CD4-positive, alpha-beta T cell treated with Interleukin-12 subunit alpha and Interleukin-12 subunit beta, for 1 hour (primary cell): Measurements from ENCODE around the gene ASB1.
A peak's percentile ranks its signal among the peaks of the same experiment; 100 is the strongest.
"Not testable (repeated sequence)": the region's sequence is repeated elsewhere in the genome, so short reads cannot be mapped to it uniquely, and the experiment has no call there.

ENCODE experiments used
- DNase-seq: peaks from one replicate; pipeline ENCODE4 v3.0.0-alpha.2; 2020

ASB1 gene

DNA sequence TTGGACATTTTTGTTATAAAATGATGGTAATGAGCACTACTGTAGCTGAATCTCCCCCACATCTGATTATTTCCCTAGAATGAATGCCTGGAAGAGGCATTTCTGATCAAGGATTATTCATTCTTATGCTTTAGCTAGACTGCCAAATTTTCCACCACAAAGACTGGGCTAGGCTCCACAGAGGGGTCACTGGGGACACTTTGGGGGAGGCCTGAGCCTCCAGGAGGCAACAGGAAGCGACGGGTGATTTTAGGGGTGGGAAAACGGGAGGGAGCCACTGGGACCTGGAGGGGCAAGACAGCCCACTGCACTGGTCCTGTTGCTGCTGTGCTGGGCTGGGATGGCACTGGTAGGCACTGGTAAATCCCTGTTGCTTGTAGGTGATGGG, 2.4 kb upstream of the ASB1 start:
- no peak for DNase-seq

DNA sequence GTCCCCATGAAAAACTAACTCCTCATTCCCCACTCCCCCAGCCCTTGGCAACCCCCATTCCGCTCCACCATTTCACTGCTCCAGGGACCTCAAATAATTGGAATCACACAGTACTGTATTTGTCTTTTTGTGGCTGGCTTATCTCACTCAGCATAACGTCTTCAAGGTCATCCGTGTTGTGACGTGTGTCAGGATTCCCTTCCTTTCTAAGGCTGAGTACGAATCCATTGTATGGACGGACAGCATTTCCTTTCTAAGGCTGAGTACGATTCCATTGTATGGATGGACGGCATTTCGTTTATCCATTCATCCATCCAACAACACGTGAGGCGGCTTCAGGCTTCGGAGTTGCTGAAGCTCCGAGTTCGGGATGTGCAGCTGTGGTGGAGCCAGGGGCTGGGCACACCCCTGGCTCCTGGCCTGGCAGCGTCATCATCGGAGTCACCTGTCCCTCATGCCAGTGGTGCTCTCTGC, 1.2 kb upstream of the ASB1 start:
- no peak for DNase-seq

DNA sequence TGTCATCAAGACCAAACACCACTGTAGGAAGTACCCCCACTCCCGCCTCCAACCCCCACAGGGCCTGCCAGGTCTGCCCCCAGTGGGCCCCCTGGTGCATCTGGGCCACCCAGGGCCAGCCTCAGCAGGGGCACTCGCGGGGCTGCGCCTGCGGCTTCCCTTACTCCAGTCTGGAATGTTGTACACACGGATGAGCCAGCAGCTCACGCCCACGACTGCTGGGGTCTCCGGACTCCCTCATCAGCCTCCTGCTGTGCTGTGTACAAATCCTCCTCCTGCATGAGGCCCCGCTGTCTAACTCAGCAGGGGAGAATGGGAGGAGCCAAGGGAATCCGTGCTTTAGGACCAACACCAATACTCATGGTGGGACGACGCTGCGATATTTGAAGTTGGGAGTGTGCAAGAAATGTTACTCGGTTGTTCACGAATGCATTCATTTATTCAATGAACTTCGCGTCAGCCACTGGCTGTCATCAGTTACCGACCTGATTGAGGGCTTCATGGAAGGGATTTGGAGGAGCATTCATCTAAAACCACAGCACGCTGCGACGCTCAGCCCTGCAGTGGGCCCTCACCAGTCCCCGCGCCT, 654 bp upstream of the ASB1 start:
- no peak for DNase-seq

DNA sequence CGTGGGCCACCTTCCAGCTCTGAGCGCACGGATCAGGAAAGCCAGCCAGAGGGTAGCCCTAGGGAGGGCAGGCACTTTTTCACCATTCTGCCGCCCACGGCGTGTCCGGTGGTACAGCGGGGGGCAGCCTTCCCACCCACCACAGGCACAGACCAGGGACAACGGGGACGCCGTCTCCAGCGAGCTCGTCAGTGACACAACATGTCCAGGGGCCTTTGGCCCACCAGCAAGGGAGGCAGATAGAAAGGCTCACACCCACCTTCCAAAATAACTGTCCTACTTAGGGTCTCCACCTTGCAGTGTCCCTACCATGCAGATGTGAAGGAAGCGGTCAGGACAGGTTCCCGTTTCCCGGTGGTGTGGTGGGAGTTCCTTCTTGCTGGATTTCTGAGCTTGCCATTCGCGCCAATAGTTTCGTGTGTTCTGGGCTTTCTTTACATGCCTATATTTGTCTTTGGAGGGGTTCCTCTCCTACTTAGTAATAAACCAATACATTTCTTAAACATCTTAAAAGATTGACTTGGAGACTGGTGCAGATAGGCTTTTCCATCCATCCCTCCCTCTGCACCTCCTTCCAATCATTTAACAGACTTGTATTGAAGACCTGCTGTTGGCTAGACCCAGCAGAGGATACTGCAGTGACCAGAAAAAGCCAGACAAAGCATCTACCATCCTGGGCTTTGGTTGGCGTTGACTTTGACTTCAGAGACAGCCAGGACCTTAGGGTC, 872 bp downstream of the ASB1 start:
- no peak for DNase-seq

- no peak for DNase-seq
Measured at GRCh38 chr2:238428866-238429265, 2.1 kb downstream of the ASB1 start.

DNA sequence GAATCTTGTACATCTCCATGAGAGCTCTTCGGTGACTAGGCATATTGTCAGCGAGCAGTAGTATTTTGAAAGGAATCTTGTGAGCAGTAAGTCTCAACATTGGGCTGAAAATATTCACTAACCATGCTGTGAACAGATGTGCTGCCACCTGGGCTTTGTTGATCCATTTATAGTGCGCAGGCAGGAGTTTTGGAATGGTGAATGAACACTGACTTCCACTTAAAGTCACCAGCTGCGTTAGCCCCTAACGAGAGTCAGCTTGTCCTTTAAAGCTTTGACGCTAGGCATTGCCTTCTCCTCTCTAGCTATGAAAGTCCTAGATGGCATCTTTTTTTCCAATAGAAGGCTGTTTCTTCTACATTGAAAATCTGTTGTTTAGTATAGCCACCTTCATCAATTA, 4.1 kb downstream of the ASB1 start:
- DNase-seq, result no peak

GRCh38 chr2:238431456-238431855, 4.7 kb downstream of the ASB1 start:
- DNase-seq, result no peak

DNA sequence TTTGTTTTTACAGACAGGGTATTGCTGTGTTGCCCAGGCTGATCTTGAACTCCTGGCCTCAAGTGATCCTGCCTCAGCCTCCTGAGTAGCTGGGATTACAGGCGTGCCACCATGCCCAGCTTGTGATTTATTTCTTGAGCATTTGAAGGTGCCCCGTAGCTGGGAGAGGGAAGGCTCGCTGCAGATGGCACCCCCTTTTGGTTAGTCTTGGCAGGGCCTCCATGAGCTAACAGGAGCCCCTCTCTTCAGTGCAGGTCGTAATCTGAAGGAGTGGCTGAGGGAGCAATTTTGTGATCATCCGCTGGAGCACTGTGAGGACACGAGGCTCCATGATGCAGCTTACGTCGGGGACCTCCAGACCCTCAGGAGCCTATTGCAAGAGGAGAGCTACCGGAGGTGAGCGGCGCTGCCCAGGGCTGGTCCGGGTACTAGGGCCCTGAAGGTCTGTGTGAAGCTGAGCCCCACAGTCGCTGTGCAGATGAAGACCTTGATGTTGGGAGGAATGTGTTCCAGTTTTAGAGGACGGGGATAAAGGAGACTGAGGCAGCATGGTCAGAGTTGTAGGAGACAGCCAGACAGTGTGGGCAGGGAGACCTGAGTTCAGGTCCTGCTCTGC, 6.7 kb downstream of the ASB1 start:
- no peak for DNase-seq

GRCh38 chr2:238433941-238434845, 7.5 kb downstream of the ASB1 start:
- DNase-seq, result no peak

DNA sequence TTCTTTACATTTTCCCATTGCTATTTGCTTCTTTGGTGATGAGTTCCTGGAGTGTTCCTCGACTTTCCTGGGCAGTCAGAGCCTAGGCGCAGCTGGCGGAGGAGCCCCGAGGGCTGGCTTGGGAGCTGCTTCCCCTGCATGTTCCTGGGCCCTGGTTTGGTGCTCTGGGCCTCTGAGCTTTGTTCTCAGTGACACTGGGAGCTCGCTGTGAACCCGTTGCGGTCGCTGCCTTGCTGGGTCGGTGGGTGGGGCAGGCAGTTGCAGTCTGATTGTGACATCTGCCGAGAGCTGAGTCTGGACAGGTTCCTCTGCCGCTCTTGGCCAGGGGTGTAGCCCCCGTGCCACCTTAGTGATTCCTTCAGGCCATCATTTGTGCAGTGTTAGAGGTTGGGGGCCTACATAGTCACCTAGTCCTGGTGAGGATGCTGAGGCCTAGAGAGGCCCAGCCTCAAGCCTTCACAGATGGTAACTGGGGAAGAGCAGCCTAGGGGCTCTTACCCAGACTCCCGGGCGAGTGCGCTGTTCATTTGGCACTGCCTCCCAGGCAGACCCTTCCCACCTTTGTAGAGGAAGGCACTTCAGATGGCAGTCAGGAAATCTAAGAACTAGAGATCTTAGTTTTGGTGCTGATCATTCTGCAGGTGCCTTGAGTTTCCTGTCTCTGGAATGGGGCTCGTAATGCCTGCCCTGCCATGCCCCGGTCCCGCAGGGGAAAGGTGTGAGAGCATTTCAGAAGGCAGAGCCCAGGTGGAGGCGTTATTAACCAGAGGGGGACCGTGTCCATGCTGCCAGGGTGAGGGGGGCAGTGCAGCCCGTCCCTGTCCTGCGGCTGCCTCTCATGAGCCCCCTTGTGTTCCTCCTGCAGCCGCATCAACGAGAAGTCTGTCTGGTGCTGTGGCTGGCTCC, 8.4 kb downstream of the ASB1 start:
- no peak for DNase-seq

- DNase-seq, result no peak
Measured at GRCh38 chr2:238435752-238436096, 9.0 kb downstream of the ASB1 start.

GRCh38 chr2:238438856-238439849, 12.4 kb downstream of the ASB1 start:
- DNase-seq, result peak; percentile 4

- no peak for DNase-seq
Measured at GRCh38 chr2:238439917-238440316, 13.2 kb downstream of the ASB1 start.

GRCh38 chr2:238440331-238440730, 13.6 kb downstream of the ASB1 start:
- no peak for DNase-seq

GRCh38 chr2:238440767-238441166, 14.0 kb downstream of the ASB1 start:
- no peak for DNase-seq

DNA sequence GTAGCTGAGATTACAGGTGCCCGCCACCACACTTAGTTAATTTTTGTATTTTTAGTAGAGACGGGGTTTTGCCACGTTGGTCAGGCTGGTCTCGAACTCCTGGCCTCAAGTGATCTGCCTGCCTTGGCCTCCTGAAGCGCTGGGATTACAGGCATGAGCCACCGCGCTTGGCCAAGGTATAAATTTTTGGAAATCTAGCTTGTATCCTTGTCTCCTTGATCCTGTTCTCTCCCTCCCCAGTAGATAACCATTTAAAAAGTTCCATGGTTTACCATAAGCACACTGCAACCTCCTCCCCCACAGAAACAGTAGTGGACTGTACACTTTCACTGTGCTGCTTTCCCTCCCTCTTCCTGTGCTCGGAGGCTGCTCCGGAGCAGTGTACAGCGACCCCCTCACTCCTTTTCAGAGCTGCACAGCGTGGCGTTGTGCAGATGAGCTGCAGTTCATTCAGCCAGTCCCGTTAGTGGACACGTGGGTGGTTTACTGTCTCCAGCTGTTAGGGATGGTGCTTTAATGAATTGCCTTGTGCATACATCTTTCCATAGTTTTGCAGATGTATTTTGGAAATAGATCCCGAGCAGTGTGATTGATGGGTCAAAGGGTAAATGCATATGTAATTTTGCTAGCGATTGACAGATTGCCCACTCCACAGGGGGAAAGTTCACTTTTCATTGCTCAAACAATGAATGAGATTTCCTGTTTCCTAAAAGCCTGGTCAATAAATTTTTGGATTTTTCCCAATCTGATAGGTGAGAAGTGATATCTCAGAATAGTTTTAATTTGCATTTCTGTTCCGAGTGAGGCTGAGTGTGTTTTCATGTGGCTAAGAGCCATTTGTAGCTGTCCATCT, 14.8 kb downstream of the ASB1 start:
- no peak for DNase-seq

DNA sequence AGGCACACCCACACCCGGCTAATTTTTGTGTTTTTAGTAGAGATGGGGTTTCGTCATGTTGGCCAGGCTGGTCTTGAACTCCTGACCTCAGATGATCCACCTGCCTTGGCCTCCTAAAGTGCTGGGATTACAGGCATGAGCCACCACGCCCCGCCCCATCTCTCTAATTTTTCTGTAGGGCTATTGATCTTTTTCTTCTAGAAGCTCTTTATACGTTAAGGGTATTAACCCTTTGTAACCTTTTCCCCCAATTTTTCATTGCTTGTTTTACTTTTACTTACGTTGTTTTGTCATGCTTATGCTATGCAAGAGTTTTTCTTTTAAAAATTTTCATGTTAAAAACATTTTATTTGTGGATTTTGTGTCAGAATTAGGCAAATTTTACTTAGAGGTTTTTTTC, 15.5 kb downstream of the ASB1 start:
- DNase-seq, result not testable (repeated sequence)

DNA sequence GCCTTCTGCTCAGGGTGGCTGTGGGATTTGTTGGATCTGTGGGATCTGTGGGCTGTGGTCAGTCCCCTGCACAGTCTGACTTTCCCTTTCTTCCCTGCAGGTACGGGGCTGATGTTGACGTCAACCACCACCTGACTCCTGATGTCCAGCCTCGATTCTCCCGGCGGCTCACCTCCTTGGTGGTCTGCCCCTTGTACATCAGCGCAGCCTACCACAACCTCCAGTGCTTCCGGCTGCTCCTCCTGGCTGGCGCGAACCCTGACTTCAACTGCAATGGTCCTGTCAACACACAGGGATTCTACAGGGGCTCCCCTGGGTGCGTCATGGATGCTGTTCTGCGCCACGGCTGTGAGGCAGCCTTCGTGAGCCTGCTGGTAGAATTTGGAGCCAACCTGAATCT, 17.5 kb downstream of the ASB1 start:
- DNase-seq, result no peak

- no peak for DNase-seq
Measured at GRCh38 chr2:238445409-238446190, 18.9 kb downstream of the ASB1 start.
